Coronary artery (tissue), 2 donors: ENCODE data around the gene AKAP8.
"Not testable (repeated sequence)": the region's sequence is repeated elsewhere in the genome, so short reads cannot be mapped to it uniquely, and the experiment has no call there.

ENCODE experiments used
- DNase-seq: peaks from one replicate; pipeline ENCODE4 v3.0.0-alpha.2; 2017; ENCODE audit warnings: low spot score
- H3K27ac ChIP-seq, 2 donors: fragments of 200-600 bp; sonication (generic); one replicate each; pipeline ENCODE4 v1.5.1; 2016 to 2019
- H3K4me3 ChIP-seq: fragments of 200-600 bp; sonication (generic); 2 replicates; pipeline ENCODE4 v1.5.1; 2016; ENCODE audit warnings: mild to moderate bottlenecking, moderate library complexity
- CTCF ChIP-seq: fragments of 200-600 bp; sonication (generic); IDR thresholded peaks from one replicate; pipeline ENCODE4 v1.5.1; 2019; ENCODE audit warnings: antibody characterized with exemption

Gene AKAP8

GRCh38 chr19:15368051-15368632 lies 11.4 kb downstream of the AKAP8 start:
- DNase-seq, result no peak
- Histone ChIP-seq H3K4me3 (no peak overlapping the region), H3K27ac (no peak overlapping the region)
- TF ChIP-seq CTCF, result no peak

GRCh38 chr19:15367439-15367838 lies 12.1 kb downstream of the AKAP8 start:
- no peak for DNase-seq

GRCh38 chr19:15365264-15365663 lies 14.3 kb downstream of the AKAP8 start:
- Histone ChIP-seq H3K4me3 (no peak overlapping the region), H3K27ac (no peak overlapping the region)
- no peak for TF ChIP-seq CTCF
- DNase-seq, result no peak

More at GRCh38 chr19:15367439-15367838, 12.1 kb downstream of the AKAP8 start:
- no peak for TF ChIP-seq CTCF
- H3K27ac ChIP-seq, result no peak overlapping the region
- H3K4me3 ChIP-seq, result no peak overlapping the region

- H3K27ac ChIP-seq, DNase-seq, H3K4me3 ChIP-seq: not testable (repeated sequence)
Measured at GRCh38 chr19:15363791-15364190, 15.8 kb downstream of the AKAP8 start.

GRCh38 chr19:15363048-15363447 lies 16.5 kb downstream of the AKAP8 start:
- H3K27ac ChIP-seq, DNase-seq: not testable (repeated sequence)

GRCh38 chr19:15360015-15360414 lies 19.6 kb downstream of the AKAP8 start:
- DNase-seq, H3K27ac ChIP-seq, H3K4me3 ChIP-seq: not testable (repeated sequence)

More at GRCh38 chr19:15363048-15363447, 16.5 kb downstream of the AKAP8 start:
- not testable (repeated sequence) for H3K4me3 ChIP-seq

GRCh38 chr19:15358918-15359317 lies 20.7 kb downstream of the AKAP8 start:
- no peak for DNase-seq
- Histone ChIP-seq H3K4me3 (no peak overlapping the region), H3K27ac (no peak overlapping the region)
- TF ChIP-seq CTCF, result no peak

GRCh38 chr19:15357906-15358305 lies 21.7 kb downstream of the AKAP8 start:
- H3K27ac ChIP-seq, result no peak overlapping the region
- no peak overlapping the region for H3K4me3 ChIP-seq
- DNase-seq, result no peak
- no peak for TF ChIP-seq CTCF
